Ovary (tissue), 3 donors: Measurements from ENCODE around the gene CCDC83.

Experiments
- EP300 ChIP-seq: sonication (generic); formaldehyde crosslinking; IDR thresholded peaks from one replicate; pipeline ENCODE4 v1.6.1; 2017; ENCODE audit warnings: antibody characterized with exemption
- POLR2A ChIP-seq: fragments of 450-650 bp; IDR thresholded peaks from one replicate; pipeline ENCODE4 v1.6.1; 2017; ENCODE audit warnings: antibody characterized with exemption, mild to moderate bottlenecking, moderate library complexity
- TF ChIP-seq, protein P1 (sequence below), 3 donors: fragments of 450-650 bp in 2 of 3; fragments of 200-600 bp in 1 of 3; IDR thresholded peaks; one replicate each; pipeline versions ENCODE4 v1.5.1 to v1.8.0; 2016 to 2022; ENCODE audit warnings: antibody characterized with exemption in 3 of 3, mild to moderate bottlenecking in 1 of 3
- donor health status: DM: no; HTN: no; CAD: no.

DNA sequence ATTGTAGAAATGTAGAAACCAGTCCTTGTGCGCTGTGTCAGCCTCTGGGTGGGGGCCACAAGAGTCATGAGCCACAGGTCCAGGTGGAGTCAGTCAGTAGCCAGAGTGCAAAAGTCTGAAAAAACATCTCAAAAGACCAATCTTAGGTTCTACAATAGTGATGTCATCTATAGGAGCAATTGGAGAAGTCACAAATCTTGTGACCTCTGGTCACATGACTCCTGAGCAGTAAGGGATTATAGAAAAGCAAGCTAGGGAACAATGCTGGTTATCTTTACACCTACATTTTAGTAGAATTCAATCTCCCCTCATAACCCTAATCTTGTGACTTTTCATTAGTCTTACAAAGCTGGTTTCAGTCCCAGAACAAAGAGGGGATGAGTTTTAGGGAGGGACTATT is 82.7 kb downstream of the CCDC83 start:
- TF ChIP-seq POLR2A = no peak
- TF ChIP-seq, protein P1, sequence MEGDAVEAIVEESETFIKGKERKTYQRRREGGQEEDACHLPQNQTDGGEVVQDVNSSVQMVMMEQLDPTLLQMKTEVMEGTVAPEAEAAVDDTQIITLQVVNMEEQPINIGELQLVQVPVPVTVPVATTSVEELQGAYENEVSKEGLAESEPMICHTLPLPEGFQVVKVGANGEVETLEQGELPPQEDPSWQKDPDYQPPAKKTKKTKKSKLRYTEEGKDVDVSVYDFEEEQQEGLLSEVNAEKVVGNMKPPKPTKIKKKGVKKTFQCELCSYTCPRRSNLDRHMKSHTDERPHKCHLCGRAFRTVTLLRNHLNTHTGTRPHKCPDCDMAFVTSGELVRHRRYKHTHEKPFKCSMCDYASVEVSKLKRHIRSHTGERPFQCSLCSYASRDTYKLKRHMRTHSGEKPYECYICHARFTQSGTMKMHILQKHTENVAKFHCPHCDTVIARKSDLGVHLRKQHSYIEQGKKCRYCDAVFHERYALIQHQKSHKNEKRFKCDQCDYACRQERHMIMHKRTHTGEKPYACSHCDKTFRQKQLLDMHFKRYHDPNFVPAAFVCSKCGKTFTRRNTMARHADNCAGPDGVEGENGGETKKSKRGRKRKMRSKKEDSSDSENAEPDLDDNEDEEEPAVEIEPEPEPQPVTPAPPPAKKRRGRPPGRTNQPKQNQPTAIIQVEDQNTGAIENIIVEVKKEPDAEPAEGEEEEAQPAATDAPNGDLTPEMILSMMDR (IDR thresholded peaks at IDR 0.05) = no peak
- TF ChIP-seq EP300 = no peak
